Putamen (tissue), 1 donor: ENCODE data around the gene NEGR1.

ENCODE experiments used
- DNase-seq: peaks from one replicate; pipeline ENCODE4 v3.0.0-alpha.2; 2016; ENCODE audit warnings: low spot score

NEGR1 gene

DNA sequence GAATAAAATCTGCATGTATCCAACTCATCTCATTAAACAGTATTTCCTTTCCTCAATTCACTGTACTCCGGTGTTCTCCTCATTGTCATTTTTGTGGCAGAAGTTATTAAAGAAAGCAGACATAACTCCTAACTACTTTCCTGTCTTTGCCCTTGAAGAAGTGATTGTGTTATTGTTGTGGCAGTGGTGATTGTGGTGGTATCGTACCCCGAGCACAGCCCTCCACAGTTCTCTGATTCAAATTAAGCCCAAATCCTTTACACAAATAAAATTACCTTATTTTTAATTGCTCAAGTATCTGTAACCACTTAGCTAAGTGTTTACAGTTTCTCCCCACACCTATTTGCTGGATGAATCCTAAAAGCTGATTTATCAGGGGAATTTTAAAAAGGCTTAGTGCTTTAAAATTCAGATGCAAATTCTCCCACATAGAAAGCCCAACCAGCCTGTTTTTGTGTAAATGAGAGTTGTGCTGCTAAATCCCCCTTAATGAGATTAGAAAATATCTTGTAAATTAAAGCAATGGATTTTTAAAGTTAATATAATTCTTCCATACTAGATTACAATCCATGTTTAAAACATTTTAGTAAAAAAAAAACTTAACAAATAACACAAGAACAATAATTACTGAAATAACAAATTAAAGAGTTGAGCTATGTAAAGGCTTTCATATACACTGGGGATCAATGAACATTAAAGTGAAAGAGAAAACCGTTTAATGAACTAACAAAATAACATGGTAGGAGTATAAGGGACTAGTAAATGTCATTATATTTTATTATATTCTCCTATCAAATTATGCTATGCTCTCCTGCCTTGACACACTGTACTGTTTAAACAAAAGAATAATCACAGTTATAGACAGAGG is 259.0 kb downstream of the NEGR1 start:
- DNase-seq, result no peak

DNA sequence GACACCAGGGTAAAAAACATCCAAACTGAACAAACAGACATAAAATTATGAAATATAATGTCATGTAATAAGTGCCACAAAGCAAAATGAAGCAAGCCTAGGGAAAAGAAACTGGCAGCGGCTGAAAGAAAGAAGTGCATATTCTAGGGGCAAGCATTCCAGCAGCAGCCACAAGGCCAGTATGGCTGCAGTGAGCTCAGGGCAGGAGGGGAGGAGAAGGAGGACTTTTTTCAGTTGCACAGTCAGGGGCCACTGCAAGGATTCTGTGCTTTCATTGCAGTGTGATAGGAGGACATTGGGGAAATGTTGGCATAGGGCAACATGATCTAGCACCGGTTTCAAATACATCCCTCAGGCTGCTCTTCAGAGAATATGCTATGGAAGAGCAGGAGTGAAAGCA is 263.8 kb downstream of the NEGR1 start:
- no peak for DNase-seq

DNA sequence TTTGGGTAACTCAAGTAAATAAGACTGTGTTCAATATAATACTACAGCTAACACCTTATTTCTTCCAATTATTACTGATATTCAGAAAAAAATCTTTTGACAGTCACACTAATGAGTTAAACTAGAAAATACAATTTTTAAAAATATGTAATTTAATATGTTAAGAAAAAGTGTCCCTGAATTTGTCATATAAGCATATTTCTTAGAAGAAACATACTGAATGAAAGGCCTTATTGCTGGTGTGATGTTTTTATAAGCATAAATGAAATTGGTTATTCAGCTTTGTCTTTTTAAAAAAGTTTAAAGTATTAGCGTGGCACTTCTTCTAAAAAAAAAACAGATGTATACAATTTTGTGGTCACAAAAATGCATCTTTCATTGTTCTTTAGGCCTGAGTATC is 267.3 kb downstream of the NEGR1 start:
- DNase-seq, result no peak

DNA sequence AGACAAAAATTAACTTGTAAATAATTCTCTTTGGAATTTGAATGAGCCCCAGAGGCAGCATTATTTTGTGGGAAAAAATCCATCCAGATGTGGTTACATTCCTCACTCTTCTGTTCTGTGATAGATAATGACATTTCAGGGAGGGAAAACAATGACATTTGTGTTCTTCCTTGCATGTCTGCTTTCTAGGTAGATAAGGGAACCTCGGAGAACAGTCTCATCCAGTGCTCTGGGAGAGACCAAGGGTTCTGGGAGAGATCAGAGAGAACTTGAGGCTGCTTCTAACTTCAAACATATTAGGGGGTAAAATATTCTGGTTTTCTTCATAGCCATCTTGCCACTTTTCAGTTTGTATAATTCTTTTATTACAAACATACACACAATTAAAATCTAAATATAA is 269.2 kb downstream of the NEGR1 start:
- no peak for DNase-seq

DNA sequence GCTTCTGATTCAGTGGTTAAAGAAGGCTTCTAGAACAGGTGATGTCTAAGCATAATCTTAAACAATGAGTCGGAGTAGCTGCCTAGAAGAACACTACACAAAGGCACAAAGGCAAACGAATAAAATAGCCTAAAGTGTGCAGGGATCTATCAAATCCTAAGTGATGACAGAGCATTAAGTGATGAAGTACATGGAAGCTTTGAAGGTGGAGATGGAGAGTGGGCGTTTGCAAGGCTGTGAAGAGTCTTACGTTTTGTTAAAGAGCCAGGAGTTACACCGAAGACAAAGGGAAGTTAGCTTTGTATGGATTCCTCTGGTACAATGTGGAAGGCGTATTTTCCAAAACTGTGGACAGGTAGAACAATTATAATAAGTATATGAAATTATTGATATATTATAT is 270.6 kb downstream of the NEGR1 start:
- peak; percentile 74 for DNase-seq

DNA sequence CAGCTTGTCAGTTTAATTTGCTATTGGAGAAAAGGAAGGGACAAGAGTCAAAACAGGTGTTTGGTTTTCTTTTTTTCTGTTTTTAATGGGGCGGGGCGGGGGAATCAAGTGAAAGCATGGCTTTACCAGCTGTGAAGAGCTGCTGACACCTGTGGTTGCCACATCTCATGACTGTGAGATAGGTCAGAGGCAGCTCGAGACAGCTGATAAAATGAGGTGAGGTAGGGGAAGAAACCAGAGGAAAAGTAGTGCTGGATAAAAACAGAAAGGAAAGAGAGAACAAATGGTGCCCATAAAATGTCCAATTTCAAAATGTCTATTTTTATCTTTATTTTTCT is 272.3 kb downstream of the NEGR1 start:
- no peak for DNase-seq

DNA sequence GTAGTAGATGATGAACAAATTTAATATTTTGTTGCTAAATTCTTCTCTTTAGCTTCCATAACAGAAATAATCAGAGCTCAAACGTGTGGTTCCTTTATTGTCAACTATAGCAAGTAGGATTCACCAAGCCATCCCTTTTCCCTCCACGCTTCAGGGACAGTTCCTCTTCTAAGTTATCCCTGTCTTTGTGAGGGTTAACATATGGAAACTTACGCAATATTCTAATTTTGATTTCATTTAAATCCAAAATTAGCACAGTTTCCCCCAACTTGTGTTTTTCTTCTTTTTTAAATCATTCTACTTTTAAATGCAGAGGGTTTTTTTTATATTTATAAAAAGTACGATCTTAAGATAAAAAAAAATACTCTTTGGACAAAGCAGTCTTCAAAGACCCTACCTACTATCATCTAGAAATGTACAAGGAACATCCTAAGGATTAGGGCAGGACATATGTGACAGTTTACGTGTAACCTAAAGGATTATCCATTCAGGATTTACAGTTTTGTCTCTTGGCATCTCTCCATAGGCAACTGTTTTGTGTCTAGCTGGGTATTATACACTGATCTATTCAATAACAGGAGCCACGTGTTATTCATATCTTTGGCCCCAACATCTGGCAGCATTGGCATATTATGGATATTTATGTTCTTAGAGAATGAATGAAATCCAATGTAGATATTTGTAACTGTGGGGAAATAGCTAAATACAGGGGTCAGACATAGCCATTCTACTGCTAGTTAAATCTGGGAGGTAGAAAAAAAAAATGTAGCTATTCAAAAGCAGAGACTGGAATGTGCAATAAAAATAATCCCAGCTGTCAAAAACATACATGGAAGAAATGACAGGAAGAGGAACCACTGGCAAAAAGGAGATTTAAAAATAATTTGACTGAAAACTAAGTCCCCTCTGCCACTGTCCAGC is 272.9 kb downstream of the NEGR1 start:
- no peak for DNase-seq

DNA sequence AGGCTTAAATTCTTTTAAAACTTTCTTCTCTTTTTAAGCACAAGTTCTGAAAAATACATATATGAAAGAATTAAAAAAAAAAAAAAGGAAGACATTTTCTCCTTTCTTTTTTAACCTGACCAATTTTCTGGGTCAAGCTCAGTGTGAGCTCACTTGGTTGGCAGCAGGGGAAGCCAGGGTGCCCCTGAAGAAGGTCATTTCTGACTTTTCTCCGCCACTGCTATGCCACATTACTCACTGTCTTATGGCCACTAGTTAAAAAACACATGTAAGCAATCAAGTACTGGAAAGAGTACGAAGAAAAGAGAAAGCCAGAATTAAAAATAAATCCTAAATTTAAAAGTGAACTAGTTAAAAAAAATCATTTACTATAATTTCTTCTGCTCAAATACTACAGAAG is 275.0 kb downstream of the NEGR1 start:
- DNase-seq, result no peak

DNA sequence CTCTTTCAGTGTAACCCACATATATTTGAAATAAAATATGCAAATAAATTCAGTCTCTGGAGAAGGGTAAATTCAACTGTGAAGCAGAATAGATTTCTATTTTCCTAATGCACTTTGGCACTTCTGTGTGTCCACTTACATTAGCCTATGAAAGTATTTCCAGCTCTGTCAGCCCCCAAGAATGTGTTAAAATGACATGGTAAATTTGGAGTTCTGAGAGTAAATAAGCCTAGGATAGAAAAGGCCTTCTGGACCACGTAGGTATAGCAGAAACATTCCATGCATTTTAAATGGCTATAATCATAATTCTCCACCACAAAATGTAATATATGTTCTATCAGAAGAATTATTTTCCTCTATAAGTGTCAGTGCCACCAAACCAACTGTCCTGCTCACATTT is 276.2 kb downstream of the NEGR1 start:
- DNase-seq, result no peak

DNA sequence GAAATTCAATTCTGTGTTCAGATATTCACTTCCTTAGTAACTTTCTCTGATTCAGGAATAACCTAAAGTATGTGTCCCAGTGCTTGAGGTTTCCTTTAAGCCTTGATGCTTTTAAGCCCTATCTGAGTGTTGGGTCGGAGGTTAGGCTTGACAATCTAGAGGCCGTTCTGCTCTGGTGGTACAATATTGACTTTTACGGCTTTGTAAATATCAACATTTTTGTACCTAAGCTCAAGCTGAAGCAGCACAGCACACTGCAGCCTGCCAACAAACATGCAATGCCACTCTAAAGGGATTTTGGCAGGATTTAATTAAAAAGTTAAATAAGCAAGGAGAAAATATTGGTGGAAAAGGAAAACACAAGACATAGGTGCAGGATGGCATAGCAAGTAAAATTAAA is 279.2 kb downstream of the NEGR1 start:
- DNase-seq, result no peak

DNA sequence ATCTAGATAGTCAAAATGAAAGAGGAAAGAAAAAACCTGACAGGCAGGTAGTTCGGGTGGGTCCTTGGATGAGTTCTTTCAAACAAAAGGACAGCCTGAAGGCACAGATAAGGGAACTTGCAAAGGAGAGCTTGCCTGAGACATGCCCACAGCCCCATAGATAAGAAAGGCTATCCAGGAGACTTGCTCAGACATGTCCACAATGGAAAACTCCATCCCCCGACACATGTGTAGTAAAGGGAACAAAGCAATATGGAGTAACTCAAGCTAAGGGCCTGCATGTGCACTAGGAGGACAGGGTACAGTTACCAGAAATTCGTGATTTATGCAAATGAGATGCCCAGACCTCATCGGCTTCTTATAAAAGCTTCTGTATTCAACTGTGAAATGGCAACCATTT is 281.5 kb downstream of the NEGR1 start:
- DNase-seq, result no peak

DNA sequence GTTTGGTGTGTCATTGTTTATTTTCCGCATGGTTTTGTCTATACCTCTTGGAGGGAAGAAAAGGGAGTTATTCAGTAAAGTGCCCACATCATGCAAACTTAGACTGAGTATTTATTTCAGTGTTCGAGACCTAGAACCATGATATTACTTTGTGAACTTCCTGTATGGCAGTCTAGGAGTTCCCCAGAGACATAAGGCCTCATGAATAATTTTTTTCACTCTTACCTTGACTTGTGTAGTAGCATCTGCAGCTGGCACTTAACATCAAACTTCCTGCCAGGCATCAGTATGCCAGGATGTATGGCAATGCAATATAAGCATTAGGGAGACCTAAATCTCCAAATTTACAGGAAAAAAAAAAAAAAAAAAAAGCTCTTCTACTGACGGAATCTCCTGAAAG is 287.7 kb downstream of the NEGR1 start:
- DNase-seq, result no peak

DNA sequence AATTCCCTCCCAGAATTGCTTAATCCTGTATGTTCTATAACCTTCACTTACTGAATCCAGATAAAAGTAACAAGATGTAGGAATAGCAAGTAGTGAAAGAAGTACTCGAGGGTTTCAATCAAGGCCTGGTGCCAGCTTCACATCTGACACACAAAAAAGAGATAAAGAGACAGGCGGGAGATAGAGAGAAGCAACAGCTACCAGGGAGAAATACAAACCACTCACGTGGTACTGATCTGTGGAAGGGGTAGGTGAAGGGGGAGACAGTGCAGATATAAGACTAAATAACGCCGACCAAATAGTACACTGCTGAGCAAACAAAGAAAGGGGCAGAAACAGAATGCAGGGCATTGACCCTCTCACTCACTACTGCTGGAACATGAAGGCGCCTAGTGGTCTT is 295.2 kb downstream of the NEGR1 start:
- no peak for DNase-seq

DNA sequence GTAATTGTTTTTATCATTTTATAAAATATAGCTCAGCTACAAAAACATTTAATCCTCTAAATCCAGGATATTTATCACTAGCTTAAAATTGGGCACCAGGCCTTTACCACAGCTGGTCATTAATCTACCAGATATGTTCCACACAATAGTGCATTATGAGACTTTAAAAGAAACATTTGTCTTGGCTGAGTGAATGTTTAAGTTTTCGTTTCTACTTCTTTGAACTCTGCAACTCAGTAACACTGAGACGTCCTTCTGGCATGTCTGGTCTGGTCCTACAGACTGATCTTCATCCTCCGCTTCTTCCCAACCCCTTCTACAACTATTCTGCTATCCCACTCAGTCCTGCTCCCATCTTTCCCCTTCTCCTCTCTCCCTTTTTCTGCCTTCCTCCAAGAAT is 296.2 kb downstream of the NEGR1 start:
- no peak for DNase-seq

DNA sequence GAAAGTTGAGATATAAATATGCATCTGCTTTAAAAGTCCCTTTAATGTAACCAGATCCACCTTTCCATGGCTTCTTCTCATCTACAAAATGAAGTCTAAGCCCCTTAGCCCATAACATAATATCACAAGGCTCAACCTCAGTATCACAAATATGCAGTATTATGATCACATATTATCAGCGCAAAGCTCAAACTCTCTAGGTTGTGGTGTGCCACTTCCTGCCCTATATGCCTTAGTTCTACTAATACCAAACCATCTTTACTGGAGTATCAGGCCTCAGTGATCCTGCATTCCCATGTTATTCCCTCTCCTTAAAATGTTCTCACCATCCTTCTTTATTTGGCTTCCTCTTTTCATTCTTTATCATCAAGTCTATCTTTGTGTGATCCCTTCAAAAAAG is 301.8 kb downstream of the NEGR1 start:
- DNase-seq, result no peak

DNA sequence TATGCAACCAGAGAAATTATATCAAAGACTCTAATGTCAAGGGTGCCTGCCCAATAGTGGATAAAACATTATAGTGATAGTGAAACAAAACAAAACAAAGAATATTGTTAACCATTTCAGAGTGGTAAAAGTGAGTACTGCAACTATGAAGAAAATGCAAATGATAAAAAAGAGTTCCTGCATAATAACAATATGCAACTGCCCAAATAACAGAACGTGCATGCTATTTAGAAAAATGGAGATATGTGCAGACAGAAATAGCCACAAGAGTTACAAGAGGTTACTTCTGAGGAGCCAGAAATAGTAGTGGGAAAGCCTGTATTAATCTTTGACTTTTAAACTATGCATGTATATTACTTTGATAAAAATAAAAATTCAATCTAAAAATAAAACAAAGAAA is 302.5 kb downstream of the NEGR1 start:
- DNase-seq, result no peak

DNA sequence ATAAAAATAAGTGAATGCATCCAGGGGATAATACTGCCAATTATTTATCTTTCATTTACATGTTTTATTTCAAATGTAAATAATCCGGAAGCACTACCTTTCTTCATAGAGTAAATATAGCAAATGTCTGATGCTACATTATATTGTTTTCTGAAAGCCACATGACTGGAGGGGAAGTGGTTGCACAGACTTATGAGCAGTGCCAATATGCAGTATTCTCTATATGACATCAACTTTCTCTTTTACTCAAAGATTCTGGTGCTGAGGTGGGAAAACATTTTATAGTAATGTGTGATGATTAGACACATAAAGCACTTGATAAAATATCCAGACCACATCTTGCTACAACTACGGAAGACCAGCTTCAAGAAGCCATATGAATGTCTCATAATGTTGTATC is 314.7 kb downstream of the NEGR1 start:
- DNase-seq, result no peak

DNA sequence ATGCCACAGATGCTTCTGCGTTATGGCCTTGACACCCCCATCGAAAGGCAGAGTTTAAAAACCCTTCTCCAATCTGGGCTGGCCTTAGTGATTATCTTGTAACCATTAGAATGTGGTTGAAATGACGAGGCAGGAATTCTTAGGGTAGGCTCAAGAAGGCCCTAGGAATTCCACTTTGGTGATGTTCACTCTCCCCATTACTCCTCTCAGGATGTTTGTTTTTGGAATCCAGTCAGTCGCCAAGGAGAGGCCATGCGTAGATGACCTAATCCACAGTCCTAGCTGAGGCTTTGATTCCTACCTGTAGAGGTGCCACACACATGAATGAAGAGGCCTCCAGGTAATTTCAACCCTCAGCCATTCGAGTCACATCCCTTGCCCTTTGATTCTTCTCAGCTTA is 318.2 kb downstream of the NEGR1 start:
- DNase-seq, result no peak

DNA sequence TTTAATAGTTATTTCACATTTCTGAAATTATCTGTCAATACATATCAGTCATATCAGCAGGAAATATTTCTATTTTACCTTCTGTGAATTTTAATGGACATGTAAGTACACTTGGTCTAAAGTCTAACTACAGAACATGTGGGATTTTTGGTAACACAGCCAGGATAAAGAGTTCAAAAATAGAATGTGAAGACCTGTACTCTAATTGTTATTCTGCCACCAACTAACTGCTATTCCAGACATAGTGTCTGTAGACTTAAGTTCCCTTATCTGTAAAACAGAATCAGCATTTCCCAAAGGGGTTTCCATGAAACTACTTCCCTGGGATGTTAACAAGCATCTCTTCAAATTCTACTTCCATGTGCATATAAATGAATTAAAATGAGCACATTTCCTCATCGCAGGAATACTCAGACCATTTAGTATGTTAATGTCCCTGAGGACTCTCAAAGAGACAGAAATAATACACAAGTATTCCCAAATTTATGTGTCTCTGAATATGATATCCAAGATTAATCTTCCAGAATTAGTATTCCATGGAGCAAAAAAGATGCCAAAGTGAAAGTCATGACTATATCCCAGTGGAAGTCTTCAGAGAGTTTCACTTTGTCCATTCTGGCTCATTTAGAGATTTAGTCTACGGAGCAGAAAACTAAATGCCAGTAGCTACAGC is 325.6 kb downstream of the NEGR1 start:
- no peak for DNase-seq

DNA sequence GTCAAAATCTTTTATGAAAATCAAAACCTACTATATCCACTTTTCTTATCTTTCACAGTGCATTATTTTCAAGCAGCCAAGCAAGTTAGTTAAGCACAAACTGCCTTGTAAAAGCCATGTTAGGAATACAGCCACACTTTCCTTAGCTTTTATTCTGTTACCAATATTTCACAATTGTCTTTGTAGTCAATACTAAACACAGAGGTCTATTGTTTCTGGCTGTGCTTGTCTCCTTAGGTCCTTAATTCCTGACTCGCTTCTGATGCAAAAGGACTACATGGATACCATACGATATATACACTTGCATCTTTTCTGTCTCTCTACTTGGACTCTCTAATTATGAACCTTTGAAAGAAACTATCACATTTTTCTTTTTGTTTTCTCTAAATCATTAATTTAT is 331.8 kb downstream of the NEGR1 start:
- peak; percentile 6 for DNase-seq

DNA sequence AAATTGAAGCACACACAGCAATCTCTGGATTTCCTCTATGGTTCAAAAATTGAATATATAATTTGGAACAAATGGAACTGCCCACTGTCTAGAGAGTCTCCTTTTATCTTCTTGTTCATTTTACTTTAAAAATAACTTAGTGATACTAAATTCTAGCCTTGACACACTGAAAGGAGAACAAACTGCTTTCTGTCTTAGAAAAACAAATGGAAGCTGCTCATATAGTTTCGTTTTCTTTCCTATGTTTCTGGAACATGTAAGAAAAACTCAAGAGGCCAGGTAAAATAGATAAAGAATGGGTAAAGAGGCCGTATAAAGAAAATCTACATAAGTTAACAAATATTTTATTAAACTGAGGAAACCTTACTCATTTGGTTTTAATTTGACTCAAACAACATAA is 332.7 kb downstream of the NEGR1 start:
- no peak for DNase-seq

DNA sequence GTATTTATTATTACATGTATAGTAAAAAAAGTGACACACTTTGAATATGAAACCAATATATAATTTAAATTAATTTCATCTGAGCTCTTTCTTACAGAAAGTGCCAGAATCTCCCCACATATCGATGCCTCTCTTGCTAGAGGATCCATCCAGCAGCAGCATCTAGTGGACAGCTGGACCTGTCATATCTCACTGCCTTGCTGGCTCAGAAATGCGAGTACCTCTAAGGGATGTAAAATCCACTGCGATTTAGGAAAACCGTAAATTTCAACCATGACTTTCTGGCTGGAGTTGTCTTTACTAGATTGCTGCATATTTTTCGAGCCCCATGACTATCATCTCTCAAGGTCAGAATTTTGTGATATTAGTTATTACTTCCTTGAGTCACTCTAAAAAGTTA is 333.8 kb downstream of the NEGR1 start:
- no peak for DNase-seq

DNA sequence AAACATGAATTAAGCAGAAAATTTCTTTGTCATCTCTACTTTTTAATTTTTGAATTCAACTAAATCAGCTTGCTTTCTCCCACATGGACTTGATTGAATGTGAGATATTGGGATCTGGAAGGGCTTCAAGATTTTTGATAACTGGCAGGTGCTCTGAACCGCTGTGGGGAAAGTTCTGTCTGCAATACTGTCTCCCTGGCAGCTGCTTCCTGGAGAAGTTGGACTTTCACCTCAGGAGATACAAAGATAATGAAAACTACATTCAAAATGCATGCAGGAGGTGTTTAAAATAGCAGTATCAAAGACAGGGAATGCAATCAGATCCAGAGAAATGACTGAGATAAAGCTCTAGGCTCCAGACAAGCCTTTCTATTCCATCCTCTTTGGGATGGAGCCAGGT is 338.3 kb downstream of the NEGR1 start:
- no peak for DNase-seq
